ENCODE data around the gene PTPN22.

DNA sequence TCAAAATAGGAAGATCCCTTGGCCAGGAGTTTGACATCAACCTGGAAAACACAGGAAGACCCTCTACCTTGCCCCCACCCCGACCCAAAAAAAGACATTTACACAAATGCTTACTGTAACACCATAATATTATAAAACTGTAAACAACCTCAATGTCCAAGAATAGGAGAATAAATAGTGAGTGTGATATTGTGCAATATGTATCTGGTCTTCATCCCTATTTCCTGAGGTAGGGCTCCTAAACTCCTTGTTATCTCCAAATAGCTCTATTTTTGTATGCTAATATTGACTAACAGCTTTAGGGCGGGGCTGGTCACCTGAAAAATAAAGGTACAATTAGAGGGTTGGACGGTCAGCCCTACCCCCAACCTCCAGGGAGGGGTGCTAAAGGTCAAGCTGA is 82.7 kb downstream of the PTPN22 start:
- TF ChIP-seq POLR2A (IDR thresholded peaks at IDR 0.05) (no peak), POLR2AphosphoS5 (IDR thresholded peaks at IDR 0.05) (no peak)

Measured in sigmoid colon (tissue), 4 donors.